GM21717 (cell line): Measurements from ENCODE around the gene CAPN9.

Experiments
- ATAC-seq: cut with Tn5 transposase; IDR thresholded peaks from one replicate; pipeline ENCODE4 v1.9.1; 2021; ENCODE audit warnings: mild to moderate bottlenecking, moderate library complexity; ENCODE audit not compliant: unreplicated experiment

The CAPN9 gene

DNA sequence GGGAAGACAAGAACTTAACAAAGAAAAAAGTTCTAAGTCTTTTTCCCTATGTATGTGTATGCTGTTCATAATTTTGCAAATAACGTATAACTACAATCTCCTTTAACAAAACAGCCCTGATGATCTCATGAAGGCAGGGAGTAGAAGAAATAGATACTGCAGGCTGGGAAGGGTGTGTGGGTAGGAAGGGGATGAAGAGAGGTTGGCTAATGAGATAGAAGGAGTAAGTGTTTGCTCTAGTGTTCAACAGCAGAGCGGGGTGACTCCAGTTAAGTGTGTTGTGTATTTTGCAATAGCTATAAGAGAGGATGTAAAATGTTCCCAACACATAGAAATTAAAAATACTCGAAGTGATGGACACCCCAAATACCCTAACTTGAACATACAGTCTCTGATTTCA, 101.0 kb downstream of the CAPN9 start:
- no peak for ATAC-seq

DNA sequence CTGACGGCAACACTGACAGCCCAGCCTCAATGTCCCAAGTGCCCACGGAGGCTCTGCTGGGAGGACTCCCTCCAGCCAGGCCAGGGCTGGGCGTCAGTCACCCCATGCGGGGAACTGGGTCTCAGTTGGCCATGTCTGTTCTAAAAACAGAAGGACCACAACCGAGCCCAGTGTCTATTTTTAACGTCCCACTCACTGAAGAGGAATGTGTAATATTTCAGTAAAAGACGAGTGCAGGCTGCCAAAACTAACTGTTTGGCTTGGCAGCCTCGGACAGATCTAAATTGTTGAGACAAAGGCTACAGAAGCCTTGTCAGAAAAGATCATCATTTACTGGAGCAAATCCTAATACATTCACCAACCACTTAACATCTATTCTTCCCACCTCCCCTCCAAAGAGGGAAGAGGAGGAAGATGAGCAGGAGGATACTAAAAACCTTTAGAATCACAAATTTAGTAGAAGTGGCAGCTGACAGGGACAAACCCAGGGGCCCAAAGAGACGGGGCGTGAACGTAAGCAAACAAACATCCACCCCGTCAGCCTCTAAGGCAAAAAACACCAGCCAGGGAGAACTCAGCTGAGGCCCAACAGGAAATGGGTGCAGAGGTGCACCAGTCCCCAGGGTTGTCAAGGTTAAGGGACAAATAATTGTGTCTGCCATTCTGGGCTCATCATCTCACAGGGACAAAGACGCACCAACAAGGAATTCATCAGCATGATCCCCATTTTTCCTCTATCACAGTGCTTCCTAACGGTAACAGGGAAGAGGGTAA, 102.5 kb downstream of the CAPN9 start:
- ATAC-seq: no peak

DNA sequence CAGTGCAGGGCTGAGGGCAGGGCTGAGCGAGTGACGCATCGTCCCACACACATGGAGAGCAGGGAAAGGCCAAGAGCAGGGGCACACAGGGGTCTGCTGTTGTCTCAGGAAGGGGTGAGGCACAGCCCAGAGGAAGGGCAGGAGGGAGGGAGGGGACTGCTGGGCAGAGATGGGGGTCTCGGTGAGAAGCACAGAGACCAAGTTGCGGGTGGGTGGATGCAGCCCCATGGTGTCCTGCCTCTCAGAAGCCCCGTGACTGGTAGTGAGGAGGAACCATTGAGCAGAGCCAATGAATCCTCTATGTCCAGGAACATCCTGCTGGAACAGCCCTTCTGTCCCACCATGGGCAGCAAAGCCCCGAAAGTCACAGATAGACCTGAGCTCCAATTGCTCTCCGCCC, 103.4 kb downstream of the CAPN9 start:
- ATAC-seq: no peak

DNA sequence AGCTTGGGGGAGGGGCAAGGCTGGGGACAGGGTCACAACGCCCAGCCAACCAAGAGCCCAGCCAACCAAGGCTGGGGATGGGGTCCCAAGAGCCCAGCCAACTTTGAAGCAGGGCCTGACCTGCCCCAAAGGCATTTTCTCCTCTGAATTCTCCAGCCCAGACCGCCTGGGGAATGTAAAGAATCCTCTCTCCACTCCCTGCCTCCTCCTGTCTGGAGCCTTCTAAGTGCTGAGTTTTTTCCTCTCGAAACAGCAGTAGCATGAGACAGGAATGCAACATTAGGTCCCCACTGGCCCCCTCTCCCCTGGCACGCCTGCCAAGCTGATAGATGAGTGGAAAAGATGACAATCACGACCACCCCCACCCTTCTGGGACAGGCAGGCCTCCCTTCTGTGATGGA, 104.1 kb downstream of the CAPN9 start:
- no peak for ATAC-seq
